ENCODE measurements around the gene CXXC1.

DNA sequence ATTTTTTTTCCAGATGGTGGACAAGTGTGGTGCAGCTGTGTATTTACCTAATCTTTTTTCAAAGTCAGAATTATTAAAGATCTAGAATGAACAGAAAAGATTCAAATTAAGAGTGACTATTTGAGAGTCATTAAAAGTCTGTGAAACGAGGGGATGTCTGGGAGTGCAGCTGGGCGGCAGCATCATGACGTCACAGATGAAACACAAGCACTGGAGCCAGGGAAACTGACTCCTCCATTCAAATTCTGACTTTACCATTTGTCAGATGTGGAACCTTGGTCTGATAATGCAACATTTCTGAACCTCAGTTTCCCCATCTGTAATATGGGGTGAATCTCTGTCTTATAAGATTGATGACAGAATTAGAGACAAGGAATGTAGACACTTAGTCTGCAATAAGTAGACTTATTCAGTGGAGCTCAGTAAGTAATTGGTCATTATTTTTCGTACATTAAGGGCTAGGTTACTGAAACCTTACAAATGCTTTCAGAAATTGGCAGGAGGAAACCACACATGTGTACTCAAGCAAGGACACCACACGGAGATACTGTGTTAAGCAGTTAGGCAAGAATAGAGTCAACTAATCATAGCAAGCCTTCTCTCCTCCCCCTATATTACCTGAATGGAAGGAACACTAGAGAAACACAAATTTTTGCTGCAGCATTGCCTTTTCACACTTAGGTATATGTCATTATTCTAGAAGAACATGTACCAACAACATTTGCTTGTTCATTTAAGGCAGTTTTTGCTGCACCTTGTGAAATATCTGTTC, 27.8 kb upstream of the CXXC1 start:
- TF ChIP-seq, protein P1, sequence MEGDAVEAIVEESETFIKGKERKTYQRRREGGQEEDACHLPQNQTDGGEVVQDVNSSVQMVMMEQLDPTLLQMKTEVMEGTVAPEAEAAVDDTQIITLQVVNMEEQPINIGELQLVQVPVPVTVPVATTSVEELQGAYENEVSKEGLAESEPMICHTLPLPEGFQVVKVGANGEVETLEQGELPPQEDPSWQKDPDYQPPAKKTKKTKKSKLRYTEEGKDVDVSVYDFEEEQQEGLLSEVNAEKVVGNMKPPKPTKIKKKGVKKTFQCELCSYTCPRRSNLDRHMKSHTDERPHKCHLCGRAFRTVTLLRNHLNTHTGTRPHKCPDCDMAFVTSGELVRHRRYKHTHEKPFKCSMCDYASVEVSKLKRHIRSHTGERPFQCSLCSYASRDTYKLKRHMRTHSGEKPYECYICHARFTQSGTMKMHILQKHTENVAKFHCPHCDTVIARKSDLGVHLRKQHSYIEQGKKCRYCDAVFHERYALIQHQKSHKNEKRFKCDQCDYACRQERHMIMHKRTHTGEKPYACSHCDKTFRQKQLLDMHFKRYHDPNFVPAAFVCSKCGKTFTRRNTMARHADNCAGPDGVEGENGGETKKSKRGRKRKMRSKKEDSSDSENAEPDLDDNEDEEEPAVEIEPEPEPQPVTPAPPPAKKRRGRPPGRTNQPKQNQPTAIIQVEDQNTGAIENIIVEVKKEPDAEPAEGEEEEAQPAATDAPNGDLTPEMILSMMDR (IDR thresholded peaks at IDR 0.05), result no peak
- no peak for TF ChIP-seq POLR2A (IDR thresholded peaks at IDR 0.05)
